NCI-H2196 (cell line): Measurements from ENCODE around the gene KCNG2.

Experiments used
- DNase-seq: peaks from one replicate; lab custom pipeline; 2025; ENCODE audit not compliant: unreplicated experiment; lab: John Stamatoyannopoulos, UW

The KCNG2 gene

GRCh38 chr18:79903787-79904356 lies 106.1 kb downstream of the KCNG2 start:
- no peak for DNase-seq

GRCh38 chr18:79904357-79905147 lies 106.8 kb downstream of the KCNG2 start:
- no peak for DNase-seq

GRCh38 chr18:79905389-79905911 lies 107.7 kb downstream of the KCNG2 start:
- no peak for DNase-seq

- DNase-seq, result no peak
These were observed 108.3 kb downstream of the KCNG2 start for GRCh38 chr18:79905993-79906392.

- DNase-seq, result no peak
These were observed 109.0 kb downstream of the KCNG2 start for GRCh38 chr18:79906706-79907105.

GRCh38 chr18:79910563-79911343 lies 113.0 kb downstream of the KCNG2 start:
- DNase-seq, result no peak

GRCh38 chr18:79911344-79912270 lies 113.9 kb downstream of the KCNG2 start:
- DNase-seq, result no peak

GRCh38 chr18:79912409-79912991 lies 114.8 kb downstream of the KCNG2 start:
- no peak for DNase-seq

GRCh38 chr18:79912994-79913831 lies 115.5 kb downstream of the KCNG2 start:
- no peak for DNase-seq

- no peak for DNase-seq
These were observed 116.9 kb downstream of the KCNG2 start for GRCh38 chr18:79914614-79915160.

GRCh38 chr18:79915161-79916127 lies 117.7 kb downstream of the KCNG2 start:
- no peak for DNase-seq

- DNase-seq, result no peak
These were observed 118.4 kb downstream of the KCNG2 start for GRCh38 chr18:79916128-79916494.

- no peak for DNase-seq
These were observed 118.9 kb downstream of the KCNG2 start for GRCh38 chr18:79916546-79917168.

GRCh38 chr18:79917169-79917852 lies 119.6 kb downstream of the KCNG2 start:
- DNase-seq, result no peak

- no peak for DNase-seq
These were observed 120.3 kb downstream of the KCNG2 start for GRCh38 chr18:79917853-79918614.

- DNase-seq, result no peak
These were observed 120.9 kb downstream of the KCNG2 start for GRCh38 chr18:79918615-79919011.
